GM21737 (cell line): ENCODE results near the gene ROR1.

Experiments
- ATAC-seq: cut with Tn5 transposase; IDR thresholded peaks from one replicate; pipeline ENCODE4 v1.9.1; 2021; ENCODE audit warnings: mild to moderate bottlenecking, moderate library complexity; ENCODE audit not compliant: unreplicated experiment

Gene ROR1

GRCh38 chr1:63877816-63878215, 104.0 kb downstream of the ROR1 start:
- no peak for ATAC-seq

DNA sequence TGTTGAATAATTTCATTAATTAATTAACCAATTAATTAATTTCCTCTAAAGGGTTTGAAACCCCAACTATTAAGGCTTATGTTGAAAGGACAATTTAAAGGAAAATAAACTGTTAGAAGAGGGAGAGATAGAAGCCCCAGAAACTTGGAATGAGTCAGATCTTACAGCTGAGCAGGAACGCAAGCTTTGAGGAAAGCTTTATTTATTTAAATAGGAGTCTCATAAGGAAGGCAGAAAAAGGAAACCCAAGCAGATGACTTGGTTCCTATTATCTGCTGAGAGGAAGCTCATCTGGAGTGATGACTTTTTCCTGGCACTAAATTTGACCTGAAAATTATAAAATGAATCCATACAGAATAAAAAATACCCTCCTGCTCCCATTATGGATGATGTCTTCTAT, 105.1 kb downstream of the ROR1 start:
- ATAC-seq, result no peak

GRCh38 chr1:63880958-63881576, 107.2 kb downstream of the ROR1 start:
- no peak for ATAC-seq

- no peak for ATAC-seq
Observed at GRCh38 chr1:63882048-63882704, 108.4 kb downstream of the ROR1 start.

- no peak for ATAC-seq
Observed at GRCh38 chr1:63883494-63884235, 109.8 kb downstream of the ROR1 start.

- ATAC-seq, result no peak
Observed at GRCh38 chr1:63884486-63884885, 110.7 kb downstream of the ROR1 start.

- ATAC-seq, result no peak
Observed at GRCh38 chr1:63885899-63886298, 112.1 kb downstream of the ROR1 start.

DNA sequence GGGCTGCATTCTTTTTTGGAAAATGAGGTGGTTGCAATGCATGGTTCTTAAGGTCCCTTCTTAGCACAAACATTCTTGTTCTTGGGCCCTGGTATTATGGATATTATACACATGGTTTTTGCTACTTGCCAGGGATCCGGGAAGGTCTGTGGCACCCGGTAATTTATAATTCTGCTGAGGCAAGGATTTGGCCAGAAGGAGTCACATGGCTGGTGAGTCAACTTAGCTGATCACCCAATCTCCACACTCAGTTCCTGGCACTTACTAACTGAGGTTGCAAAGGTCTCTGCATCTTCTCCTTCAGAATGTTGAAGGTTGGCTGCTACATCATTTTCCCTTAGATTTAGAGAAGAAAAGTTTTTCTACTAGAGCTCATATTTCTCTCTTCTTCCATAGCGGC, 112.5 kb downstream of the ROR1 start:
- no peak for ATAC-seq

- no peak for ATAC-seq
Observed at GRCh38 chr1:63887809-63888208, 114.0 kb downstream of the ROR1 start.

- ATAC-seq, result no peak
Observed at GRCh38 chr1:63888984-63889383, 115.2 kb downstream of the ROR1 start.

GRCh38 chr1:63890468-63890867, 116.7 kb downstream of the ROR1 start:
- no peak for ATAC-seq

DNA sequence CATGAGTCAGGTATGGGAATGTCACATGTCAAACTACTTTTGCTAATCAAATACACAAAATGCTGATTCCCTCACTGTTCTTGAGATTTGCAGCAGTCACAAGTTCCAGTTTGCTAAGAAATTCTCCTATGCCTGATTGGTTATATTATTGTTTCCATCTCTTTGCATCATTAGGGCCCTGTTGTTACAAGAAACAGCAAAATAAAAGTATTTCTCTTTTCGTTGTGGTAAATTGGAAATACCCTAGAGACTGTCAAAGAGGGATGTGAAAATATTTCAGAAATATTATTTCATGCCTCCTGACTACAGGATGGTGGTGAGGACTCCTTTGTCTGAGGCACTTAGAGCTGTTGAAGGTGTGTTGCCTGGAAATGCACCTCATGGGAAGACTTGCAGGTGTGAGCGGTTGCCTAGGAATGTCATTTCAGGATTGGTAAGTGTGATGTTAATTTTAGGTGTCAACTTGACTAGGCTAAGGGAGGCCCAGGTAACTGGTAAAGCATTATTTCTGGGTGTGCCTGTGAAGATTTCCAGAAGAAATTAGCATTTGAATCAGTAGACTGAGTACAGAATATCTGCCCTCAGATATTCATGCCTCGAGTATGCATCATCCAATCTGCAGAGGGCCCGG, 117.4 kb downstream of the ROR1 start:
- no peak for ATAC-seq

GRCh38 chr1:63892632-63893395, 119.0 kb downstream of the ROR1 start:
- ATAC-seq, result peak; percentile 98

GRCh38 chr1:63893976-63894375, 120.2 kb downstream of the ROR1 start:
- no peak for ATAC-seq

GRCh38 chr1:63894627-63895265, 120.9 kb downstream of the ROR1 start:
- no peak for ATAC-seq

- no peak for ATAC-seq
Observed at GRCh38 chr1:63896755-63897154, 122.9 kb downstream of the ROR1 start.

DNA sequence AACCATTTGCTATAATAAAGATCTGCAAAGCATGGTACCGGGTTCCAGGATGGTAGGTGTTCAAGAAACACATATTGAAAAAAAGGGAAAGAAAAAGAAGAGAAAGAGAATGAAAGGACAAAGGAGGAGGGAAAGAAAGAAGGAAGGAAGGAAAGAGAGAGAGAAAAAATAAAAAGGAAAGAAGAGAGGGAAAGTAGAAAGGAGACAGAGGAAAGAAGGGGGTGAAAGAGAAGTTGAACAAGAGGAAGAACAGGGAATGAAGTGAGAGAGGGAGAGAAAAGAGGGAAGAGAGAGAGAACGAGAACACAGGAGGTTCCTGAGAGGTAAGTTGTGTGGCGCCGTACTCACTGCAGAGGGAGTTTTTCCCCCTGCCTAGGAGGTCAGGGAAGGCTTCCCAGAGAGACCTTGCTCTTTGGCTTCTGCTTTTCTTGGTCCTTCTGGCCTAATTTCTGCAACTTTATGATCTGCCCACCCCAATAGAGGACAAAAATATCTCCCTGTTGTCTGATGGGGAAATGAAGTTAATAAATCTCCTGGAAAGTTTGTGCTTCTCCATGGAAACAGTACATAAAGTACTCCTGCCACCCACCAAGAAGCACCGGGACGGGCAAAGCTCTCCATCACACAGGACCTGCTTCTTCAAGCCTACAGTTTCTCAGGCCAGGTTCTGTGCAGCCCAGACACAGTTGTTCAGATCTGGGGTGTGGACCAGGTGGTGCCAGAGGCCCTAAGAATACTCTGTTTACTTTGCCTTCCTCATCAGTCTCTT, 124.8 kb downstream of the ROR1 start:
- no peak for ATAC-seq

DNA sequence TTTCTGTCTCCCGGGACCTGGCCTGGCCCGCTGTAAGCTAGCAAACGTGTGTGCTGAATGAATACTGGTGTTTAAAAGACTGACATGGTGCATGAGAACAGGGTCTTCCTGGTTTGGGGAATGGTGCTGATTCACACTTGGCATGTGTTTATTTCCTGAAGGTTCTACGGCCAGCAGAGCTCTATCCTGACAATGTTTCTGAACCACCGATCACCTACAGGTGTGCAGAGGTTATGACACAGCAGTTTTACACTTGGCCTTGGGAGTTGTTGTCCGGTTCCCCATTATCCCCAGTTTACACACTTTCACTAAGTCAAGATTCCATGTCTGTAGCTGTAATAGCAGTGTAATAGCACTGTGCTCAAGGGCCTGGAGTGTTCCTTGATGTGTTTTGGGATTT, 127.3 kb downstream of the ROR1 start:
- no peak for ATAC-seq

GRCh38 chr1:63902844-63903589, 129.2 kb downstream of the ROR1 start:
- no peak for ATAC-seq
